ENCODE data around the gene RAD51B. TPM values are rescaled to one million over a fixed set of nuclear protein-coding genes. Genes with fewer than 3 reads are reported as not detected.

The RAD51B gene
- total RNA-seq, 1 donor from 2014 or later: 28.5 TPM

- no peak overlapping the region for H3K4me3 ChIP-seq
- no peaks in the 10 kb centered on the region for H3K27me3 ChIP-seq
- DNase-seq (ENCODE audit: extremely low spot score in 2 of 2): no peak
- no peak overlapping the region for H3K27ac ChIP-seq
- intact Hi-C loops (cut with DNase I): no loop called here
- H3K4me1 ChIP-seq: peaks cover 46% of the 10 kb centered on the region
- no peaks in the 10 kb centered on the region for H3K9me3 ChIP-seq
- TF ChIP-seq POLR2AphosphoS5 (IDR thresholded peaks at IDR 0.05; ENCODE audit: insufficient read depth in 1 of 2, low read depth in 1 of 2) (no peak), POLR2A (IDR thresholded peaks at IDR 0.05) (no peak), CTCF (IDR thresholded peaks at IDR 0.05) (no peak)
- no peaks in the 10 kb centered on the region for H3K36me3 ChIP-seq
Measured at GRCh38 chr14:68166731-68167382, 347.3 kb downstream of the RAD51B start.

GRCh38 chr14:68167383-68168087, 348.0 kb downstream of the RAD51B start:
- H3K4me3 ChIP-seq: no peak overlapping the region
- no peak for DNase-seq (ENCODE audit: extremely low spot score in 2 of 2)
- peaks cover 52% of the 10 kb centered on the region for H3K4me1 ChIP-seq
- intact Hi-C loops (cut with DNase I): no loop called here
- TF ChIP-seq POLR2AphosphoS5 (IDR thresholded peaks at IDR 0.05; ENCODE audit: insufficient read depth in 1 of 2, low read depth in 1 of 2) (no peak), CTCF (IDR thresholded peaks at IDR 0.05) (no peak), POLR2A (IDR thresholded peaks at IDR 0.05) (no peak)
- peak overlapping the region; percentile 60 for H3K27ac ChIP-seq
- H3K9me3 ChIP-seq: no peaks in the 10 kb centered on the region
- no peaks in the 10 kb centered on the region for H3K27me3 ChIP-seq
- H3K36me3 ChIP-seq: no peaks in the 10 kb centered on the region

- no peak for DNase-seq (ENCODE audit: extremely low spot score in 2 of 2)
- Histone ChIP-seq H3K27me3 (no peaks in the 10 kb centered on the region), H3K27ac (peak overlapping the region; percentile 60), H3K9me3 (no peaks in the 10 kb centered on the region), H3K4me3 (no peak overlapping the region), H3K36me3 (no peaks in the 10 kb centered on the region), H3K4me1 (peaks cover 62% of the 10 kb centered on the region)
- TF ChIP-seq POLR2AphosphoS5 (IDR thresholded peaks at IDR 0.05; ENCODE audit: insufficient read depth in 1 of 2, low read depth in 1 of 2) (no peak), CTCF (IDR thresholded peaks at IDR 0.05) (no peak)
- intact Hi-C loops (cut with DNase I): no loop called here
Measured at GRCh38 chr14:68168460-68169109, 349.0 kb downstream of the RAD51B start.

- no peak for DNase-seq (ENCODE audit: extremely low spot score in 2 of 2)
- no peaks in the 10 kb centered on the region for H3K9me3 ChIP-seq
- H3K4me1 ChIP-seq: peaks cover 53% of the 10 kb centered on the region
- no peak for TF ChIP-seq POLR2A (IDR thresholded peaks at IDR 0.05)
- TF ChIP-seq POLR2AphosphoS5 (IDR thresholded peaks at IDR 0.05; ENCODE audit: insufficient read depth in 1 of 2, low read depth in 1 of 2): no peak
- TF ChIP-seq CTCF (IDR thresholded peaks at IDR 0.05): no peak
- H3K4me3 ChIP-seq: no peak overlapping the region
- H3K27me3 ChIP-seq: no peaks in the 10 kb centered on the region
- intact Hi-C loops (cut with DNase I): no loop called here
- H3K27ac ChIP-seq: peak overlapping the region; percentile 16
- H3K36me3 ChIP-seq: no peaks in the 10 kb centered on the region
Measured at GRCh38 chr14:68172216-68172615, 352.6 kb downstream of the RAD51B start.

Measured in vagina (tissue), 2 donors.